Nephron progenitor cell (in vitro differentiated cells): ENCODE measurements around the gene CYP1A2.

ENCODE experiments used
- DNase-seq: peaks from one replicate; pipeline ENCODE4 v3.0.0; 2021
- H3K27ac Mint-ChIP-seq: 2 replicates; pipeline ENCODE4 v1.8.0; 2021; ENCODE audit warnings: mild to moderate bottlenecking, moderate library complexity, mixed read lengths
- H3K27me3 Mint-ChIP-seq: 2 replicates; pipeline ENCODE4 v1.8.0; 2021; ENCODE audit warnings: mild to moderate bottlenecking, low read depth, mixed read lengths; ENCODE audit not compliant: poor library complexity
- H3K36me3 Mint-ChIP-seq: 2 replicates; pipeline ENCODE4 v1.8.0; 2021; ENCODE audit warnings: low read depth, mixed read lengths
- H3K4me1 Mint-ChIP-seq: 2 replicates; pipeline ENCODE4 v1.8.0; 2021; ENCODE audit warnings: mixed read lengths
- H3K4me3 Mint-ChIP-seq: 2 replicates; pipeline ENCODE4 v1.8.0; 2021; ENCODE audit warnings: mild to moderate bottlenecking, moderate library complexity, mixed read lengths
- H3K9me3 Mint-ChIP-seq: 2 replicates; pipeline ENCODE4 v1.8.0; 2021; ENCODE audit warnings: mild to moderate bottlenecking, moderate library complexity, mixed read lengths
- TF ChIP-seq, protein P1 (sequence below): fragments of 200-600 bp; sonication (generic); IDR thresholded peaks from 2 replicates; pipeline ENCODE4 v1.5.0; 2021; ENCODE audit warnings: antibody characterized with exemption

CYP1A2 gene

DNA sequence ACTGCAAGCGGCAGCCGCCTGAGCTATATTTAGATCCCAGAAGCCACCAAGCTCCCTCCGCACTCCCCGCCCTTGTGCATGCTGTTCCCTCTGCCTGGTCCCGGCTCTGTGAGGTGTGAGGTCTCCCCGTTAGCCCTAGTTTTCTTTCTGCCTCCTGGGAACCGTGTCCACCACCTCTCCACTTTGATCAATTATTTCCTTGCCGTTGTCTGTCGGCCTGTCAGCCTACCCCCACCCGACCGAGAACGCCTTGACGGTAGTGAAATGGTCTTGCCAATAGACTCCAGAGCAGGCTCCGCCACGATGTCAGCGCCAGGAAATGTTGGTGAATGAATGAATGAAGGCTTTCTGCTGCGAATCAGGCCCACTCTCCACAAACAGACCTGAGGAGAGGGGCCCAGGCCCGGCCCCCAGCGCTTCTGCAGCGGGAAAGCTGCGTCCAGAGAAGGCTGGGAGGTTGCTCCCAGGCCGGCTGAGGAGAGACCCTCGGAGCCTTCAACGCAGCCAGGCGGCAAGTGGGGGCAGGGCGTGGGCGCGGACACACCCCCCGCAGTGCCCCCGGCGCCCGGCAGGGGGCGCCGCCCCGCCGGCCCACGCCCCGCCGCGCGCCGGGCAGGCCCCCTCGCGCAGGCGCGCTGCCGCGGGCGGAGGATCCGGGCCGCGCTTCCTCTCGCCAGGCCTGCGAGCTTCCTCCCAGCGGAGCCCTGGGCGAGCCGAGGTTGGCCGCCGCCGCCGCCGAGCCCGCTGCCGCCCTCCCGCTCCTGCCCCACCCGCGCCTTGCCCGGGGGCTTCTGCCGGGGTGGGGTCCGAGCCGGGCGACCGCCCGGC is 33.0 kb downstream of the CYP1A2 start, which contains the start of gene CSK:
TSS of gene CSK (plus strand) at position 650 of the 828 bp plus-strand sequence. CDS start 16,218 bp downstream, outside the sequence.
- H3K4me3 Mint-ChIP-seq = peak within 1 kb of the TSS; percentile 90
- no peak within 1 kb of the TSS for H3K27ac Mint-ChIP-seq
- peaks cover 3% of the 10 kb centered on the region for H3K27me3 Mint-ChIP-seq
- peaks cover 4% of the 10 kb centered on the region for H3K36me3 Mint-ChIP-seq
- H3K4me1 Mint-ChIP-seq = peaks cover 82% of the 10 kb centered on the region
- no peaks in the 10 kb centered on the region for H3K9me3 Mint-ChIP-seq
- peak; percentile 84 for DNase-seq
- TF ChIP-seq, protein P1, sequence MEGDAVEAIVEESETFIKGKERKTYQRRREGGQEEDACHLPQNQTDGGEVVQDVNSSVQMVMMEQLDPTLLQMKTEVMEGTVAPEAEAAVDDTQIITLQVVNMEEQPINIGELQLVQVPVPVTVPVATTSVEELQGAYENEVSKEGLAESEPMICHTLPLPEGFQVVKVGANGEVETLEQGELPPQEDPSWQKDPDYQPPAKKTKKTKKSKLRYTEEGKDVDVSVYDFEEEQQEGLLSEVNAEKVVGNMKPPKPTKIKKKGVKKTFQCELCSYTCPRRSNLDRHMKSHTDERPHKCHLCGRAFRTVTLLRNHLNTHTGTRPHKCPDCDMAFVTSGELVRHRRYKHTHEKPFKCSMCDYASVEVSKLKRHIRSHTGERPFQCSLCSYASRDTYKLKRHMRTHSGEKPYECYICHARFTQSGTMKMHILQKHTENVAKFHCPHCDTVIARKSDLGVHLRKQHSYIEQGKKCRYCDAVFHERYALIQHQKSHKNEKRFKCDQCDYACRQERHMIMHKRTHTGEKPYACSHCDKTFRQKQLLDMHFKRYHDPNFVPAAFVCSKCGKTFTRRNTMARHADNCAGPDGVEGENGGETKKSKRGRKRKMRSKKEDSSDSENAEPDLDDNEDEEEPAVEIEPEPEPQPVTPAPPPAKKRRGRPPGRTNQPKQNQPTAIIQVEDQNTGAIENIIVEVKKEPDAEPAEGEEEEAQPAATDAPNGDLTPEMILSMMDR = peak; percentile 33

DNA sequence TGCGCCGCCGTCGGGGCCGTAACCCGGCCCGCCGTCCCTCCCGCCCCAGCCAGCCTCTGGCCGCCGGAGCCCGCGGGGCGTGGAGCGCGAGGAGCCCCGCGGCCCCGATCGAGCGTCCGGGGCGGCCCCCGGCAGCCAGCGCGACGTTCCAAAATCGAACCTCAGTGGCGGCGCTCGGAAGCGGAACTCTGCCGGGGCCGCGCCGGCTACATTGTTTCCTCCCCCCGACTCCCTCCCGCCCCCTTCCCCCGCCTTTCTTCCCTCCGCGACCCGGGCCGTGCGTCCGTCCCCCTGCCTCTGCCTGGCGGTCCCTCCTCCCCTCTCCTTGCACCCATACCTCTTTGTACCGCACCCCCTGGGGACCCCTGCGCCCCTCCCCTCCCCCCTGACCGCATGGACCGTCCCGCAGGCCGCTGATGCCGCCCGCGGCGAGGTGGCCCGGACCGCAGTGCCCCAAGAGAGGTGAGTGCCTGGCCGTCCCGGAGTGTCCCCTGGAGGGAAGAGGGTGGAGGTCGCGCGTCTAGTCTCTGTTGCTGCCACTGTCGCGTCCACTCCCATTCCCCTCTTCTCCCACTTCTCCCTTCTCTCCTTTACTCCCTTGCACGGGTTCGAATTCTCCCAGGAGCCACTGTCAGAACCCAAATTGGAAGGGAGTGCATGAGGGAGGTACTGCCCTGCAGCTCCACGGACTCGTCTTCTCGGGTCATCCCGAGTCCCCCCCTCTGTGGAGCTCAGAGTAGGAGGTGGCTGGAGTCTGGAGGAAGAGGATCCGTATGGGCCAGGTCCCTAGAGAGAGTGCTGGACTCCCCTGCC is 33.8 kb downstream of the CYP1A2 start:
- Mint-ChIP-seq H3K9me3 (no peaks in the 10 kb centered on the region), H3K4me3 (peak overlapping the region; percentile 90), H3K4me1 (peaks cover 74% of the 10 kb centered on the region), H3K27ac (no peak overlapping the region), H3K27me3 (peaks cover 3% of the 10 kb centered on the region), H3K36me3 (peaks cover 4% of the 10 kb centered on the region)
- TF ChIP-seq, protein P1 = no peak
- peak; percentile 57 for DNase-seq

DNA sequence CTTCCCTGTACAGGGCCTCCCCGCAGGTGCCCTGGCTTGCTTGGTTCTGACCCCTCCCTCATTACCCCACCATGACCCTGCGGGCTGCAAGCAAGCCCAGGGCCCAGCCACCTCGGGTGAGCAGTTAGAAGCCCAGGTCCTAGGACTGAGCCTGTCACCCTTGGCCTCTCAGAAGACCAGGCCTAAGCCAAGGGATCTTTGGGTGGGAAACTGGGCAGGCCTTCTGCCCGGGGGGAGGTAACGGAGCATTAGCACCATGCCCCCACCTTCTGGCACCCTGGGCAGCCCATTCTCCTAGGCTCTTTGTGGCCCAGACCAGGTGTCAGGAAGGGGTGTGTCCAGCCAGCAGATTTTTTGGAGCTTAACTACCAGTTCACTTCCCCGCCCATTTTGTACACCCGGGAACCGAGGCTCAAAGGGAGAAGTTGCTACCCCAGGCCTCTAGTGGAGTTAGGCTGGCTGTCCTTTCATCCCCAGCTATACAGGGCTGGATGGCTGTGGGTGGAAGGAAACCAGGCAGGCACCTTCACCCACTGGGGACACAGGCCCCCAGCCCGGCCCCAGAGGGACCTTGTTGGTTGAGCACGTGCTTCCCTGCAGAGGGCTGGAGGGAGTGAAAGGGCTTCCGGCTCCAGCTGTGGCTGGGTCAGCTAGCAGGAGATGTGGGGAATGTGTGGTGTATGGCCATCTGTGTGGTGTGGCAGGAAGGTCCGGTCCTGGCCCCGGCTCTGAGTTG is 34.6 kb downstream of the CYP1A2 start:
- DNase-seq = no peak

DNA sequence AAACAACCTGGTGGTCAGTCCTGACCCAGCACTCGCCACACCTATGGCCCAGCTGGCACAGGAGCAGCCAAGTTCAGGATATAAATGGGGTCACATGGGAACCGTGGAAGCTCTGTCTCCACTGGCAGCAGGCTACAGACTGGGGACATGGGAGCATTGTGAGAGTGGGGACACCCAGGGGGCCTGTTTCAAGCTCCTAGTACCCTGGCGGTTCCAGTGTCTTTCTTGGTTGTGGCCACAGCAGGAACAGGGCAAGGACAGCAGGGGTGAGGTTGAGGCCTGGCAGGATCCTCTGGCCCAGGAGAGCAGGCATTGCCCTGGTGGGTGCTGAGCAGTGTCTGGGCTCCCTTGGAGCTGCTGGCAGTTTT is 35.1 kb downstream of the CYP1A2 start:
- Mint-ChIP-seq H3K4me1 (peaks cover 74% of the 10 kb centered on the region), H3K36me3 (peaks cover 4% of the 10 kb centered on the region), H3K4me3 (peak overlapping the region; percentile 90), H3K27ac (no peak overlapping the region), H3K27me3 (peaks cover 3% of the 10 kb centered on the region), H3K9me3 (no peaks in the 10 kb centered on the region)
- TF ChIP-seq, protein P1 = no peak
- no peak for DNase-seq

More for the DNA sequence above, 34.6 kb downstream of the CYP1A2 start:
- Mint-ChIP-seq H3K27me3 (peaks cover 3% of the 10 kb centered on the region), H3K36me3 (peaks cover 4% of the 10 kb centered on the region), H3K4me1 (peaks cover 74% of the 10 kb centered on the region), H3K4me3 (peak overlapping the region; percentile 90), H3K9me3 (no peaks in the 10 kb centered on the region), H3K27ac (no peak overlapping the region)
- TF ChIP-seq, protein P1 = no peak

DNA sequence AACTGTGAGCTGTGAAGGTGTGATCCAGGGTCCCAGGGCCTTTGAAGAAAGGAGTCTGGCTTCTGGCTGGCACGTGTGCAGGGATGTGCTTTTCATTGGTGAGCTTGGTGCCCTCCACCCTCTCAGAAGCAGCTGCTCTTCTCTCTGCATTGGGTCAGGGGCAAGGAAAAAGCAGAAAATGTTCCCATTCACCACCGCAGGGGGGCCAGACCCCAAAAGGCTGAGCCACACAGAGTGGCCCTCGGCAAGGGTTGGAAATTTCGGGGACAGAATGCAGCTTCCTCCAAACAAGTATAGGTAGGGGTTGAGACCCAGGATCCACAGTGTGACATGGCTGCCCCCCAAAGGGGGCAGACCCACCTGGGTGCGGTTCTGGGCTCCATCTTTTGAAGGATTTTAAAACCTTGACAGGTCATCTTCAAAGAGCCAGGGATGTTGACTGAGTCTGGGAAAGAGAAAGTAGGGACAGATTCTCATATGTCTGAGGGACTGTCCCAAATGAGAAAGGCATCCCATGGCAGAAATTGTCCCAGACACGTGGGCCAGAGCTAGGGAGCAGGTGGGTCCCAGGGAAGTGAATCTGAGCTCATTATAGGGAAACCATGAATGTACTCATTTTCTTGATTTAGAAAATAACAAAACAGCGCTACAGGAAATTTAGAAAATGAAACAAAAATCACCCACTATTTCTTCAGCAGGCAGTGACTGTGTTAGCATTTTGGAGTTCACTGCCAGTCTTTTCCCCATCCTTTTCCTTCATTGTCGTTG is 36.0 kb downstream of the CYP1A2 start:
- H3K4me1 Mint-ChIP-seq = peaks cover 77% of the 10 kb centered on the region
- no peaks in the 10 kb centered on the region for H3K9me3 Mint-ChIP-seq
- peak overlapping the region; percentile 43 for H3K4me3 Mint-ChIP-seq
- DNase-seq = no peak
- no peak overlapping the region for H3K27ac Mint-ChIP-seq
- TF ChIP-seq, protein P1 = no peak
- peaks cover 4% of the 10 kb centered on the region for H3K36me3 Mint-ChIP-seq
- peaks cover 8% of the 10 kb centered on the region for H3K27me3 Mint-ChIP-seq
